ENCODE results near the gene MYO1C.

GRCh38 chr17:1480747-1481465 is 11.6 kb downstream of the MYO1C start:
- TF ChIP-seq CTCF (IDR thresholded peaks at IDR 0.05): no peak
- no peak for TF ChIP-seq POLR2A (IDR thresholded peaks at IDR 0.05)
